K562 (cell line): ENCODE results near the gene DUSP9.

Experiments used
- HDGF ChIP-seq: fragments of 450-650 bp; IDR thresholded peaks from 2 replicates; pipeline ENCODE4 v1.6.1; 2016
- SIN3A ChIP-seq, 2 experiments: fragments of 150-350 bp in 1 of 2; IDR thresholded peaks; 2 replicates each; pipeline ENCODE4 v1.6.1; 2011 to 2016; ENCODE audit warnings: borderline replicate concordance in 2 of 2, low read depth in 2 of 2, low read length in 2 of 2, mild to moderate bottlenecking in 2 of 2, moderate library complexity in 2 of 2; ENCODE audit not compliant: control insufficient read depth in 1 of 2
- ZNF124 ChIP-seq: sonication (generic); formaldehyde crosslinking; IDR thresholded peaks from 2 replicates; pipeline ENCODE4 v1.8.1; 2022; ENCODE audit warnings: missing genetic modification reagents

- TF ChIP-seq HDGF, result no peak
- no peak for TF ChIP-seq SIN3A (IDR thresholded peaks at IDR 0.05; ENCODE audit: borderline replicate concordance in 2 of 2, control insufficient read depth in 1 of 2, low read depth in 2 of 2, low read length in 2 of 2)
- no peak for TF ChIP-seq ZNF124 (CRISPR knock-in tag)
Observed at GRCh38 chrX:153667956-153668396, 21.0 kb downstream of the DUSP9 start.
